Measurements from ENCODE around the gene DOCK8.

The DOCK8 gene

GRCh38 chr9:431701-432100 lies 217.0 kb downstream of the DOCK8 start:
- TF ChIP-seq BHLHE40 (IDR thresholded peaks at IDR 0.05; ENCODE audit: borderline replicate concordance) = no peak
- TF ChIP-seq PKNOX1 (IDR thresholded peaks at IDR 0.05) = no peak
- TF ChIP-seq ELF4 (IDR thresholded peaks at IDR 0.05) = no peak
- no peak for TF ChIP-seq FOXM1 (IDR thresholded peaks at IDR 0.05; ENCODE audit: borderline replicate concordance)
- no peak for TF ChIP-seq ZNF384 (IDR thresholded peaks at IDR 0.05)
- TF ChIP-seq FOXA1 (IDR thresholded peaks at IDR 0.05) = no peak
- TF ChIP-seq LEF1 (IDR thresholded peaks at IDR 0.05; ENCODE audit: borderline replicate concordance) = no peak
- POLR2A ChIA-PET = no interaction called here
- no peak for DNase-seq (ENCODE audit: extremely low spot score)
- CTCF ChIA-PET = no interaction called here

DNA sequence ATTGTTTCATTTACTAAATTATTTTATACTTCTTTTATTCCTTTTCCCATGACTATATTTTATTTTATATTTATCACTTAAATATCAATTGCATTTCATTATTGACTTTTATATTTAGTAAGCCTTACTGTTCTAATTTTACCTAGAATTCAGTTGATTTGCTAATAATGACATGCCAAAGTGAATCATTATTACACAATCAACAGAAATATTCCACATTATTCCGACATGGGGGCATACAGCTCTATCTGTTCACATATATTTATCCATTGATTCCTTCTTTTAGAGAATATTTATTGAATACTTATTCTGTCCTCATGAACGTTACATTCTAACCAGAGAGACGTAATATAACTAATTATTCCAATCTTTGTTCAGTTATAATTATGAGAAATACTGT lies 221.8 kb downstream of the DOCK8 start:
- ChIA-PET CTCF (no interaction called here), POLR2A (no interaction called here)
- no peak for DNase-seq (ENCODE audit: extremely low spot score)
- no peak for TF ChIP-seq ARNT (IDR thresholded peaks at IDR 0.05)
- TF ChIP-seq LEF1 (IDR thresholded peaks at IDR 0.05; ENCODE audit: borderline replicate concordance) = no peak
- TF ChIP-seq HDGF (IDR thresholded peaks at IDR 0.05; ENCODE audit: borderline replicate concordance) = no peak
- no peak for TF ChIP-seq SP1 (IDR thresholded peaks at IDR 0.05)

DNA sequence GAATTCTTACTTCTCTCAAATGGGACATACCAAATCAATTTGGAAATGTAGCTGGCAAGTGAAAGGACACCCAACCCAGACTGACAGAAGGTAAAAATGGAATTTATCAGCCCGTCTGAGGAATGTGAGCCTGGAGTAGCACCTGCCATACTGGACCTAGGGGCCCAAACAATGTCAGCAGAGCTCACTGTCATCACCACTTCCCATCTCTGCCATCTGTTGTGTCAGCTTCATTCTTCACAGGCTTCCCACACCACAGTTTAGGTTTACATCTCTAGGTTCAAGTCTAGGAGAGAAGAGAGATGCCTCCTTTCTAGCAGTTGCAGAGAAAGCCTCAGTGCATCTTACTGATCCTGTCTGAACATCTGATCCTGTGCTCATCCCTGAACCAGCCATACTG lies 222.4 kb downstream of the DOCK8 start:
- DNase-seq (ENCODE audit: extremely low spot score) = no peak
- TF ChIP-seq L3MBTL2 (conservative IDR thresholded peaks at IDR 0.05) = no peak
- no peak for TF ChIP-seq PKNOX1 (IDR thresholded peaks at IDR 0.05)
- TF ChIP-seq HDGF (IDR thresholded peaks at IDR 0.05; ENCODE audit: borderline replicate concordance) = no peak
- no peak for TF ChIP-seq CTBP1 (IDR thresholded peaks at IDR 0.05; ENCODE audit: borderline replicate concordance)
- no peak for TF ChIP-seq ARNT (IDR thresholded peaks at IDR 0.05)
- no peak for TF ChIP-seq LEF1 (IDR thresholded peaks at IDR 0.05; ENCODE audit: borderline replicate concordance)
- no peak for TF ChIP-seq FOXM1 (IDR thresholded peaks at IDR 0.05; ENCODE audit: borderline replicate concordance)
- no peak for TF ChIP-seq SP1 (IDR thresholded peaks at IDR 0.05)
- TF ChIP-seq FOXK2 (IDR thresholded peaks at IDR 0.05) = no peak
- no peak for TF ChIP-seq ZNF384 (IDR thresholded peaks at IDR 0.05)
- no peak for TF ChIP-seq FOXA1 (IDR thresholded peaks at IDR 0.05)
- TF ChIP-seq TARDBP (IDR thresholded peaks at IDR 0.05) = no peak
- no peak for TF ChIP-seq ELF4 (IDR thresholded peaks at IDR 0.05)
- no peak for TF ChIP-seq NFRKB (IDR thresholded peaks at IDR 0.05)
- TF ChIP-seq BHLHE40 (IDR thresholded peaks at IDR 0.05; ENCODE audit: borderline replicate concordance) = no peak
- TF ChIP-seq SUZ12 (IDR thresholded peaks at IDR 0.05) = no peak
- ChIA-PET POLR2A (no interaction called here), CTCF (no interaction called here)

DNA sequence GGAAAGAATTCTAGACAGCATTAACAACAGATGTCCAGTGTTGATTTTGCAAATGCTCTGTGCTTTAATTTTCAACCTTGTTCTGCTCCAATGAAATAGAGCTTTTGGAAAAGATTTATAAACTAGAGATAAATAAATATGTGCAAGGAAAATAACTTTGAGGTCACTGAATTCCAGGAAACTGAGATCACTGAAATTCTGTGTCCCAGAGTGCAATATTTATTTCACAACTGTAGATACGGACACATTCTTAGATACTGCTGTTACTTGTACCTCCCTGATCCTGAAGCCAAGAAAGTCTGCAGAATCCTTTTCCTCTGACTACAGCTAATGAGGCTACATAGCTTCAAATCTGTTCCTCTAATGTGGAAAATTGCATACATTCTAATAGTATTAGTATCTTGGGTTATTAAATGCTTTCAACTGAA lies 222.9 kb downstream of the DOCK8 start:
- CTCF ChIA-PET = no interaction called here
- POLR2A ChIA-PET = no interaction called here

DNA sequence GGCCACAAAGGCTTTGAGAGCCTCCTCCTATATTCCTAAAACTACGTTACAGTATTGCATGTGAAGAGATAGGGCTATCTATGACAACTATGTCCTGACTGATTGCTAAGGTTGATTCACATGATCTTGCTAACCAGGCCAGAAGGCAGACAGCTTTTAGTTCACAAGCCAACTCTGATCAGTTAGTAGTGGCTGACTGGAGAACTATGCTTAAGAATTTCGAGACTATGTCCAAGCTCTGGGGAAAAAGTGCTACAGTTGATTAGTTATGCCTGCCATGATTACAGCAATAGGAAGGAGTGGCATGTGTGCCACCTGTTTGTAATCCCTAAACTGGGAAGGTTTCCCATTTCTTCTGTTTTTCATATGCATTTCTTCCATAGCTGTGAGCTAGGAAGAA lies 223.4 kb downstream of the DOCK8 start:
- CTCF ChIA-PET = no interaction called here
- no peak for TF ChIP-seq L3MBTL2 (conservative IDR thresholded peaks at IDR 0.05)
- no peak for TF ChIP-seq FOXM1 (IDR thresholded peaks at IDR 0.05; ENCODE audit: borderline replicate concordance)
- TF ChIP-seq FOXA1 (IDR thresholded peaks at IDR 0.05) = no peak
- no peak for TF ChIP-seq CTBP1 (IDR thresholded peaks at IDR 0.05; ENCODE audit: borderline replicate concordance)
- TF ChIP-seq ELF4 (IDR thresholded peaks at IDR 0.05) = no peak
- no peak for TF ChIP-seq SUZ12 (IDR thresholded peaks at IDR 0.05)
- no peak for TF ChIP-seq TARDBP (IDR thresholded peaks at IDR 0.05)
- TF ChIP-seq ARNT (IDR thresholded peaks at IDR 0.05) = no peak
- no peak for TF ChIP-seq FOXK2 (IDR thresholded peaks at IDR 0.05)
- no peak for TF ChIP-seq HDGF (IDR thresholded peaks at IDR 0.05; ENCODE audit: borderline replicate concordance)
- TF ChIP-seq SP1 (IDR thresholded peaks at IDR 0.05) = no peak
- no peak for TF ChIP-seq BHLHE40 (IDR thresholded peaks at IDR 0.05; ENCODE audit: borderline replicate concordance)
- no peak for TF ChIP-seq LEF1 (IDR thresholded peaks at IDR 0.05; ENCODE audit: borderline replicate concordance)
- TF ChIP-seq ZNF384 (IDR thresholded peaks at IDR 0.05) = no peak
- no peak for TF ChIP-seq NFRKB (IDR thresholded peaks at IDR 0.05)
- no peak for TF ChIP-seq PKNOX1 (IDR thresholded peaks at IDR 0.05)
- POLR2A ChIA-PET = no interaction called here
- DNase-seq (ENCODE audit: extremely low spot score) = no peak

More for the DNA sequence above, 222.9 kb downstream of the DOCK8 start:
- no peak for DNase-seq (ENCODE audit: extremely low spot score)
- TF ChIP-seq CTBP1 (IDR thresholded peaks at IDR 0.05; ENCODE audit: borderline replicate concordance) = no peak
- no peak for TF ChIP-seq LEF1 (IDR thresholded peaks at IDR 0.05; ENCODE audit: borderline replicate concordance)
- no peak for TF ChIP-seq ARNT (IDR thresholded peaks at IDR 0.05)
- TF ChIP-seq SUZ12 (IDR thresholded peaks at IDR 0.05) = no peak
- no peak for TF ChIP-seq FOXA1 (IDR thresholded peaks at IDR 0.05)
- no peak for TF ChIP-seq L3MBTL2 (conservative IDR thresholded peaks at IDR 0.05)

DNA sequence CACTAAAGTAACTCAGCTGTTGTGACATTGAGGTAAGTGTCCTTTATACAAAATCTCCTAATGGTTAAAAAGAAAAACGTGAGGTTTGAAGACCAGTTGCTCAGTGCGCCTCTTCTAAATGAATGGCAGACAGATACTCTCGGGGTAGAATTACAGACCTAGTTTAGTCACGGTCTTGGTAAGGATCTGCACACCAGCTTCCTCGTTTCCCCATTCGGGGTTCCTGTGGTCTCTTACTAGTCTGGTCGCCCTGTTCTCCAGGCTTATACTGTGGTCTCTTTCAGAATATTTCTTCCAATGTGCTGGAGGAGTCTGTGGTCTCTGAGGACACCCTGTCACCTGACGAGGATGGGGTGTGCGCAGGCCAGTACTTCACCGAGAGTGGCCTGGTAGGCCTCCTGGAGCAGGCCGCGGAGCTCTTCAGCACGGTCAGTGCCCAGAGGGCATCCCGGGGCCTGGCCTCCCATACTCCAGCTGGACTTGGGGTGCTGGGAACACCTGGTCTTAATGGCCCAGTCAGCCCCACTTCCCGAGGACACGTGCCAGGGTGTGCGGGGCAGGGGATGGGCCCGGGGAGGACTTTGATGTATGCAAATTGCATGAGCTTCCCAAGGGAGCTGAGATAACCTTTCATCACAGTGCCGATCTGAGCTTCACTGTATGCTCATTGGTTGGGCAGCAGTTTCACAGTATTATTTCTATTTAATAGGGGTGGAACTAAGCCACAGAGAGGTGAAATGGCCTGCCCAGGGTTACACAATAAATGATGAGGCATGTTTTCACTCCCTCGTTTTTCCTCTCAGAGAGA lies 224.5 kb downstream of the DOCK8 start:
- ChIA-PET POLR2A (no interaction called here), CTCF (no interaction called here)
- DNase-seq (ENCODE audit: extremely low spot score) = no peak
- TF ChIP-seq LEF1 (IDR thresholded peaks at IDR 0.05; ENCODE audit: borderline replicate concordance) = no peak
- TF ChIP-seq NFRKB (IDR thresholded peaks at IDR 0.05) = no peak
- TF ChIP-seq FOXA1 (IDR thresholded peaks at IDR 0.05) = no peak
- TF ChIP-seq ELF4 (IDR thresholded peaks at IDR 0.05) = no peak
- TF ChIP-seq FOXM1 (IDR thresholded peaks at IDR 0.05; ENCODE audit: borderline replicate concordance) = no peak
- no peak for TF ChIP-seq SUZ12 (IDR thresholded peaks at IDR 0.05)
- no peak for TF ChIP-seq HDGF (IDR thresholded peaks at IDR 0.05; ENCODE audit: borderline replicate concordance)
- TF ChIP-seq L3MBTL2 (conservative IDR thresholded peaks at IDR 0.05) = no peak
- no peak for TF ChIP-seq SP1 (IDR thresholded peaks at IDR 0.05)
- TF ChIP-seq CTBP1 (IDR thresholded peaks at IDR 0.05; ENCODE audit: borderline replicate concordance) = no peak
- TF ChIP-seq TARDBP (IDR thresholded peaks at IDR 0.05) = no peak
- no peak for TF ChIP-seq FOXK2 (IDR thresholded peaks at IDR 0.05)
- no peak for TF ChIP-seq ARNT (IDR thresholded peaks at IDR 0.05)
- TF ChIP-seq BHLHE40 (IDR thresholded peaks at IDR 0.05; ENCODE audit: borderline replicate concordance) = no peak
- TF ChIP-seq PKNOX1 (IDR thresholded peaks at IDR 0.05) = no peak
- TF ChIP-seq ZNF384 (IDR thresholded peaks at IDR 0.05) = no peak
